GM18519 (cell line): ENCODE results near the gene PEPD.

ENCODE experiments used
- ATAC-seq: cut with Tn5 transposase; IDR thresholded peaks from one replicate; pipeline ENCODE4 v1.9.1; 2021; ENCODE audit warnings: mild to moderate bottlenecking, moderate library complexity; ENCODE audit not compliant: unreplicated experiment, low FRiP score

PEPD gene

DNA sequence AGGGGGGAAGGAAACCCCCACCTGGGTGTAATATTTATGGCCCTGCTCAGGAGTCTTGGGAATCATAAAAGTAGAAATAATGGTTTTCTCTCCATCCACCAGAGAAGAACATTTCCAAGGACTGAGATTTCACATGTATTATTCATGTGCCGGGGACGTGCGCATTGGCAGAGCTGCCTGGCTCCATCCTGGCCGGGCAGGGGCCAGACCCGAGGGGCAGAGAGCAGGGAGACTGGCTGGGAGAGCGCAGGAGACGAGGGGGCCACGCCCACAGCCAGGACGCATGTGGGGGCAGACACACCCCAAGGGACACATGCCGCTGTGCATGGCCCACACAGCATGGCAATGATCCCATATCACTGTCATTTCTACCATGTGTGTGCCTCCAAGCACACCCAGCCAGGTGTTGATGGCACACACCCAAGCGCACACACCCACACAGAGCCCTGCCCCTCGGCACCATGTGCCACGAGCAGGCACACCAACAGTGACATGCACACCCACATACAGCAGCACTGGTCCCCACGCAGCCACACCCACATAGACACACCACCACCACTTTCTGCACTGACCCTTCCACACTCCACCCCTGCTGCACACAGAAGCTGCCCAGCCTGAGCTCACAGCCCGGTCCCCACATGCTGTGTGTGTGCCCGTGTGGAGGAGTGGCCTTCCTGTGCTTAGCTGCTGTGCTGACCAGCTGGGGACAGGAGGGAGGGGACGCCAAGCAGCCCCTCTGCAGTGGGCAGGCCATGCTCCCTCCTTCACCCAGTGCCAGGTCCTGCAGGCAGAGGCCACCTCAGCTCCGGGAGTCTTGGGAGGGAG, 108.8 kb downstream of the PEPD start:
- ATAC-seq, result no peak

DNA sequence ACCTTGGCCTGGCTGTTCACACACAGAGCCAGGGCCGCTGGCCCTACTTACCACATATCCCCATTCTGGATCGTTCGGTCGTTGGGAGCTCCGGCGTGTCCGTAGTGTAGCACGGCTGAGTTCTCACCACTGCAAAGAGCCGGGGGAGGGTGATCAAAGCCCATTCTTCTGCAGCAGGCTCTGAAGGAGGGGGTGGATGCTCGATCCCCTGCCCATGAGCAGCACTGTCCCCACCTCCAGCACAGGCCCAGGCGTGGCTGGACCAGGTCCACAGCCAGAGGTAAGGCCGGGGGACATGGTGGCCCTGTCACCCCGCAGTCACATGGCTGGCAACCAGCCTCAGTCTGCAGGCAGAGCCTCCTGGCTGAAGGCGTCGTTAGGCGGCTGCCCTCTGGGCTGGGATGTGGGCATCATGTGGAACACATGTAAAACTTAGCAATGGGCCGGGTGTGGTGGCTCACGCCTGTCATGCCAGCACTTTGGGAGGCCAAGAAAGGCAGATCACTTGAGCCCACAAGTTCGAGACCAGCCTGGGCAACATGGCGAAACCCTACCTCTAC, 109.9 kb downstream of the PEPD start:
- ATAC-seq, result no peak

DNA sequence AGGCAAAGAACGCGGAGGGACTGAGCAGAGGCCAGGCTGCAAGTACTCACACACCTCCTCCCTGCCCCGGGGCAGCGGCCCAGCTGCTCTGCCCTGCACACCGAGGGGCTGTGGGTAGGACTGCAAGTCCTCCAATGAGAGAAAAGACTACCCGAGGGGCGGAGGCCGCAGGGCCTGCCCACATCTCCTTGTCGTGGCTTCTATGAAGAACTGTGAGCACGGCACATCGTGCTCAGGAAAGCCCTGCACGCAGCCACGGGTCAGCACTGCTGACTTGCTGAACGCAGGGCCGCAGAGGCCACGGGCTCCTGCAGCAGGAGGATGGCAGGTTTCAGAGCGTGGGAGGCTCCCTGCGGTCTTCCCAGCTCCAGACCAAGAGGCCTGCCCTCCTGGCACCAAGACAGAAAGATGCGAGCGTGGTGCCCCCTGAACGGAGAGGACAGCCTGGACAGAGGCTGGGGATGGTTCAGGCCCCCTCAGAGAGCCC, 110.6 kb downstream of the PEPD start:
- ATAC-seq, result no peak

DNA sequence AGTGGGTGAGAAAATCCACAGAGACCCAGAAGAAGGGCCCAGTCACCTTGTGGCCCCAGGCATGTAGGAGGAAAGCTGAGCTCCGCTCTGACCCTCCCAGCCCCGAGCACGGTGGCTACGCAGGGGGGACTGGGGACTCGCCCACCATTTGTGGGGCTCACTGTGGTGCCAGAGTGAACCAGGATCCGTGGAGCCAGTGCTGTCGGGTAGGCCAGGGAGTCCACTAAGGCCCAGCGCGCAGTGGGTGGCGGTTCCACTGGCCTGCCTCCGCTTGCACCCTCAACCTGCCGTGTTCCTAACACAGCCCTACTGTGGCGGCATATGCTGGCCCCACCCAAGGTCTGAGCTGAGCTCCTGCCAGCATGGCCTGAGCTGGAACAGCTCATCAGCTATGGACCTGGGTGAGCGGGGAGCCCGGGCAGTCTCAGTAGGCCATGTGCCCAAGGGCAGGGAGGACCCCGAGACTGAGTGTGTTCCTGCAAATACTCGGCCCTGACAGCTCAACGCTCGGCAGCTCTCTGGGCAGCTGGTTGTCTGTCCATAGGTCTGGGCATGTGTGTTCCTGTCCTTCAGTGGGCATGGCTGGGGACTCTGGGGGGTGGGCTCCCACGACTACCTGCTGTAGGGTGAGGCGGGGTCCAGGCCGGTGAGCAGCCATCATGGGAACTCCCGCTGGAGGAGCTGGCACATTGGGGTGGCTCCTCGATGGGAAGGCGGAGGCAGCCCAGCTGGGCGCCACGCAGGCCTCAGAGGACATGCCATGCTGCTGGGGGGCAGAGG, 111.5 kb downstream of the PEPD start:
- no peak for ATAC-seq

DNA sequence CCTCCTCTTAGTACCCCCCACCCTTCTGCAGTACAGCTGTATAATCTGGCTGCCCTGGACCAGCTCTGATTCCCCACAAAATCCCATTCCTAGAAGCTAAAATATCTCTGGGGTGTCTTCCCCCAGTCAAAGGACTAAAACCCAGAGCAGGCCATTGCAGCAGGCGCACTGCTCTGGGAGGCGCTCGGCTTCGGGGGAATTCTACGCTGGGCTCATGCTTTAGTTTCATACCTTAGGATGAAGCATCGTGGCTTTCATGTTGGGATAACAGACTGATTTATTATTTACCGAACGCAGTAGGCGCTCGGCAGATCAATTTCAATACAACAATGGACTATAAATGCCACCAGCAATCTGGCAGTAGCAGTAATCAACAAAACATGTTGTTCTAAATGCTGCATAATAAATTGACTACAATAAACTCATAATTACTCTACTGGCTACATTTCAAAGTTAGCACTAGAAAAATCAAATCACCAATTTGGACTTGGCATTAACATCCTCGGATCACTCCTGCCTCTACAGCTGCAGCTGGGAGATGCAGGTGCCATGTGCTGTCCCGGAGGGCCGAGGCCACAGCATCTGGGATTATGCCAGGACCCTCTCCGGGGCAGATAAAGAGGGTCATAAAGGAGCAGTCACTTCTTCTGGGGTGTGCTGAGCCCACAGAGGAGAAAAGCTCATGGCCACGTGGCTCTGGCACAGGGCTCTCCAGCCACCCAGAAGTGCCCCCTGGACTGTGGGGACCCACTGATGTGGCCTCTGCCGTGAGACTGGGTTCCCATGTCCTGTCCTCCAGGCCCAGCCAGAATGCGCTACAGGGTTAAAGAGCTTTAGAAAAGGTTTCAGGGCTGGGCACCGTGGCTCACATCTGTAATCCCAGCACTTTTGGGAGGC, 112.8 kb downstream of the PEPD start:
- no peak for ATAC-seq

DNA sequence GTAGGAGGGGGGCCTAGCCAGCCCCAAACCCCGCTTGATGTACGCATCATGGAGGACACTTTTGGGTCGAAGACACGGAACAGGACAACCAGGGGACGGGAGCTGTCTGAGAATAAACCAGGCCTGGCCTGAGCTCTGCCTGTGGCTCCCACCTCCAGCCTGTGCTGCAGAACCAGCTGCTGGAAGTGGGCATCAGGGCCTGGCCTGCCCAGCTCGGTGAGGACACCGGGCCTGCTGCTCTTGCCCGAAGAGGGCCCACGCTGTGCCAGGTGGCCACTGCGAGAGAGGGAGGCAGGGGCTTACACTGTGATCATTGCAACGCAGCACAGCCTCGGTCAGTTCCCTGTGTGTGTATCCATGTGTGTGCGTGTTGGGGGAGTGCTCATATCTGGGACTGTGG, 113.5 kb downstream of the PEPD start:
- ATAC-seq, result no peak

DNA sequence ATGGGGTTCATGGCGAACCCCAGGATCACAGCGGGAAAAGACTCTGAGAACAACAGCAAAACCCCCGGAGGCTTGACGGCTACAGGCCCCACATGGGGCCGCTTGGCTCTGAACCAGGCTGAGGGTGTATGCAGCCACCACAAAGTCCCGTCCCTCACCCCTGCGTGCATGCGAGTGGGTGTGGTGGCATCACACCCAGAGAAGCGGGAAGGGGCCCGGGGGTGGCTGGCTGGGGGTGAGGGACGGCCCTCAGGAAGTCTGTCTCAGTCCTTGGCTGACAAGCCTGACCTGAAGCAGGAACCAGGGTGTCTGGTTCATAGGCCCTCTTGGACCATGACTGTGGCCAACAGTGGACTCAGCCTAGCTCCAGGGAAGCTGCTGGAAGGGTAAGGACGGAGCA, 113.9 kb downstream of the PEPD start:
- ATAC-seq, result no peak

DNA sequence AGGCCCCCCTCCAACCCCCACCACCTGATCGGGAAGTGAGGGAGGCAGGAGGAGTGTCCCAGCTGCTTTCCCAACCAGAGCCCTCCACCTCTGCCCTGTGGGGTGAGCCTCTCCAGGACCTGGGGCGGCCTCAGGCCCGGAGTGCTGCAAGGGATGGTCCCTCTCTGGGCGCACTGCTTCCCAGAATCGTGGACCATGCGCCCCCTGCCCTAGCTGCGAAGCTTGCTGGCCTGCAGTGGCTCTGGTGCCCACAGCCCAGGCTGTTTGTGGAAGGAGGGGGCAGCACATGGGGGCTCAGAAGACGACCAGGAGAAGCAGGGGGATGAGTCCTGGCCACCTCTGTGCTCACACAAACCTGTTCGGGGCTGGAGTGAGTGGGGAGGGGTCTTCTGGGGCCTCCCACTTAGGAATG, 114.4 kb downstream of the PEPD start:
- ATAC-seq, result no peak

DNA sequence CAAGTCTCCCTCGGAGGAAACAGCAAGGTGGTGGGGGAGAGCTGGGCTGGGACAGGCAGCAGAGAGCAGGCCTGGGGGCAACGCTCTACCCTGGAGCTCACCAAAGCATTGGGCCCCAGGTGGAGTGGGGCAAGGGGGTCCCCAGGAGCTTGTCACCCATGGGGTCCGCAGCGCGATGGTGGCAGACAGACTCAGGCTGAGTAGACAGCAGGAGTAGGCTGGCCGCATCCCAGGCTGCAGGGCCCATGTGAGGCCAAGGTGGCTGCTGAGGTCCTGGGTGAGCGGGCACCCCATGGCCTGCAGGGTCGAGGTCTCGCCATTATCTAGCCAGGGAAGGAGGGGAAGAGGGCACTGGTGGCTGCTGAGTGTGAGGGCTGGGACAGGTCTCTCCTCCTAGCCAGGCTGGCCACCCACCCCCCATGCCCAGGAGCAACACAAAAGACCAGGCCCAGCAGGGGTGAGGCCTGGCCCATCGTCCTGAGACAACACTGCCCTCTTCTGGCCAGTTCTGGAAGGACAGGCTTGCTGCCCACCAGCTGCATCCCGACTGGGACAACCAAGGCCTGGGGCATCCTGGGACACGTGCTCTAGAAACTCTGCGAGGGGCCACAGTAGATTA, 115.0 kb downstream of the PEPD start:
- ATAC-seq, result no peak

DNA sequence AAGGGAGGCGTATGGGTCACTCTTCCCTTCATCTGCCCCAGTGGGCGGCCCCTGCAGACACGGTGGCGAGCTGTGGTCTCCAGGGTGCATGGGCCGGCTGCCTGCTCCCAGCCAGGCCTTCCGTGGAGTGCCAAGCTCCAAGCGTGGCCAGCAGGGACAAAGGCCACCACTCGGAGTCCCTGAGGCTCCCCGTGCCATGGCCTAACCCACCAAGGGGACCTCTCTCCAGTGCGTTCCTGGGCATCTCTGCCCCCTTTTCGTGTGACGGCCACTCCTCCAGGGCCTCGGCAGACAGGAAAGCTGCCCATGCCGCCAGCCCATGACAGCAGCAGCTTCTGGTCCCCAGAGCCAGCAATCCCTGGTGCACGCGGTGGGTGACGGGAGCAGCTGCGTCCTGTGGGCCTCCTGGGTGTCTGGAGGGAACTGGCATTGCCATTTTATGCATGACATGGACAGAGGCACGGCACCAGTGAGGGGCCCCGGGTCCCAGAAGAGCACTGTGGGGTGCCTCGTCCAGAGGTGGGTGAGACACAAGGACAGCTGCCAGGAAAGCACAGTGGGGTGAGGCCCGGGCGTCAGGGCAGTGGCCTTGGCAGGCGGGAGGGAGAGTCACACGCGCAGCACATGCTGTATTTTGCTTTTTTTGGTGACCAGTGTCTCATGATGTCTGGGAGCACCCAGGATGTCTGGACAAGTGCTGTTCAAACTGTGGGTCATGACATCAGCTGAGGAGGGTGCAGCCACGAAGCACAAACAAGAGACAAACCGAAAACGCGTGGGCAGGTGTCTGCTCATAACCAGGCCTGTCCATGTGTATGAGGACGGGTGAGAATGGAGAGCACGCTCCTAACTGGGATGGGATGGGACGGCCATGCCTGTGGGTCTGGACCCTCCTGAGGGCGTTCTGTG, 115.8 kb downstream of the PEPD start:
- ATAC-seq, result no peak

DNA sequence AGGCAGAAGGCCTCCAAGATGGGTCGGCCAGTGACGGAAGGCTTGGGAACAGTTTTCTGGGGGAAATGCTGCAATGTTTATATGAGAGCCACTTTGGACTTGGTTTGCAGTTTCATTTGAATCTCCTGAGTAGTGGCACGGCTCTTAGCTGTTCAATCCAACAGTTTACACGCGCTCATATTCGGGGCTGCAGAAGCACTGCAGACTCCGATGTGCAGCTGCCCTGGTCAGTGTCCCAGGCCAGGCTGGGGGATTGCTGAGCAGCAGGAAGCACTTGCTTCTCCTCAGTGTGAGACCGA, 116.4 kb downstream of the PEPD start:
- ATAC-seq, result no peak

DNA sequence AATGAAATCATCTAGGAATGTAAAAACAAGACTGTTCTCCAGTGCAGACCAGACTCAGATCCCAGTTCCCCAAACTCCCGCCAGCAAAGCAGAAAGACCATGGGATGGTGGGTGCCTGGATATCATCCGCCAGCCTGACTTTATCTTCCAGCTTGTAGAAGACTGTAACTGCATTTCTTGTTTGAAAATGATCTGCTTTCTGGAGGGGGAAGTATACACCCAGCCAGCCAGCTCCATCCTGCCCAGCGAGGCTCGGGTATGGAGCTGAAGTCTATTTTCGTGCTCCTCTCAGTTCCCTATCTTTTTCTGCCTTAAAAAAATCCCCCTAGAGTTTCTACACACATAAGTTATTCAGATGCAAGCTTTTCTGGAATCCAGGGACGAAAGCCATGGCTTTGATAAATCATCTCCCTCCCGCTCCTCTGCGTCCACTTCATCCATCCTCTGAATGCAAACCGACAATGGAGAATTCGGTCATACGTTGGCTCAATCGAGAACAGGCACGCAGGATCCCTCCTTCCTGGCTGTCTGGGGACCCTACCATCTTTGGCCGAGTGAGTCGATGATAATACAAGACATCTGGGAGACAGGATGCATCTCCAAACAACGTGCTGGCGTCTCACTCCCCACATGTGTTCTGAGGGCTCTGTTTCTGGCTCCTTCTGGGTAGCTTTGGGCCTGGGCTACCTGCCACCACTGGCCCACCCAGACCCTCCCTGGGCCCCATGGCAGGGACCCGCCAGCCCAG, 116.9 kb downstream of the PEPD start:
- ATAC-seq, result no peak

DNA sequence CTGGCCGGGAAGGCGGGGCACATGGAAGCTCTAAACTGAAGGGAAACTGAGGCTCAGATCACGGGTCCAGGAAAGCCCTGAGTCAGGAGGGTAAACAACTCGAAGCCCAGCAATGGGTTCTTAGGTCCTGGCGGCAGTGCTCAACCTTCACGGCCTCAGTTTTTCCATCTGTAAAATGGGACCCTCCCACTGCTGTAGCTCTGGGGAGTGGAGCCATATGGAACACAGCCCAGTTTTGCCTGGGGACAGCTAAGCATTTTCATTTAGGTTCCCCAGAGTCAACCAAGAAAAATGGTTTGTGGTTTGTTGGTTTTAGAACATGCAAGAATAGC, 117.7 kb downstream of the PEPD start:
- ATAC-seq, result no peak

DNA sequence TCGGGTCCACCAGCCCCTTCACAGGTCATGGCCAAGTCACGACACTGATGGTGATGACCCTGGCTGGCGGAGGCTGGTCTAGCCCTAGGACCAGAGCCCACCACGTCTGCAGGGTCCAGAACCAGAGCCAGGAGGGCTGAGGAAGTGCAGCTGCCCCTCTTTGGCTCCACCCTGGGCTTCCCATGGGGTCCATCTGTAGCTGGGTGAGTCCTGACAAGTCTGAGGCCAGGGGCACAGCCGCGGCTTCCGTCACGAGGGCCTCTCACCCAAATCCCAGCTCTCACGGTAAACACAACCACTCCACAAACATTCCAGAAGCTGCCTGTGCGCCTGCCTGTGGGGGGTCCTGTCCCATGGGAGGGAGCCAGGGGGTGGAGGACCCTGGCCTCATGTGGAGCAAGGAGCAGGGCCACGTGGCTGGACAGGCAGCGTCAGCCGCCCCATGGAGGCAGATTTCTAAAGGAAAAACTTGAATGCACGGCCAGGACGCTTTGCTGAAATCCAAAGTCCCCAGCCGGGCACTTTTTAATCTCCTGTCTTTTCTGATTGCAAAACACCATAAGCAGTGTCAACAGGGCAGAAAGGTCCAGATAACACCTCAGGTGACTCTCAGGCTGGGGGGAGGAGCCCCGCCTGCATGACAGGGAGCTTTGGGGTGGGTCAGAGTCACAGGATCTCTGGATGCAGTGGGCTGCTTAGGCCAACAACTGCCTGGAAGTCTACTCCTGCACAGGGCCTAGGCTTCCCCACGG, 118.2 kb downstream of the PEPD start:
- no peak for ATAC-seq

DNA sequence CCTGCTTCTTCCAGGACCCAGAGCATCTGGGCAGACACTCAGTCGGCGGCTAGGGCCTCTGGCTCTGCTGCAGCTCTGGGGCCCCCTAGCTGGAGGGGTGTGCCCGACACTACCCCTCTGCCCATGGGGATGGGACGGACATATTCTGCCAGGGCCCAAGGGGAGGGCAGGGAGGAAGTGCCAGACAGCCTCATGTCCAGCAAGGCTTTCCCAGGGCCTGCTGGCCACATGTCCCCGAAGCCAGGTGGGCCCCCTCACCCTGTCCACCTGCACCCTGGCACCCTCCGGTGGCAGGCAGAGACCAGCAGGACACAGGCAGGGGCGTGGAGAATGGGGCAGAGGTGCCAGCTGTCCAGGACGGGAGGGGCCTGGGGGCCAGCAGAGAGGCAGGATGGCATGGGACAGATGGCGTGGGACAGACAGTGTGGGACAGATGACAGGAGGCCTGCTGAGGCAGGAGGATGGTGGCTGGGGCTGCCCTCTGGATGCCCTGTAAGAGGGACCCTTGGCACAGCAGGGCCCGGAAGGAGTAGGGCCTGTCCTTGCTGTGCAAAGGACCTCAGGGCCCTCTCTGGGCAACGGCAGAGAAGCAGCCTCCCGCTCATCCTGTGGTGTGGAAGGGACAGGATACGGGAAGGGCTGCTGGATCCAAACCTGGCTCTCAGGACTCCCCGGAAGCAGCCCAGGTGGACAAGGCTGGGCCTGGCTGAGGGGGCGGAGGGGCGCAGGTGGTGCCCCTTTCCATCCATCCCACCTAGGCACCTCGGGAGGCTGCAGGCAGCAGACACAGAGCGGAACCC, 119.0 kb downstream of the PEPD start:
- ATAC-seq, result no peak

DNA sequence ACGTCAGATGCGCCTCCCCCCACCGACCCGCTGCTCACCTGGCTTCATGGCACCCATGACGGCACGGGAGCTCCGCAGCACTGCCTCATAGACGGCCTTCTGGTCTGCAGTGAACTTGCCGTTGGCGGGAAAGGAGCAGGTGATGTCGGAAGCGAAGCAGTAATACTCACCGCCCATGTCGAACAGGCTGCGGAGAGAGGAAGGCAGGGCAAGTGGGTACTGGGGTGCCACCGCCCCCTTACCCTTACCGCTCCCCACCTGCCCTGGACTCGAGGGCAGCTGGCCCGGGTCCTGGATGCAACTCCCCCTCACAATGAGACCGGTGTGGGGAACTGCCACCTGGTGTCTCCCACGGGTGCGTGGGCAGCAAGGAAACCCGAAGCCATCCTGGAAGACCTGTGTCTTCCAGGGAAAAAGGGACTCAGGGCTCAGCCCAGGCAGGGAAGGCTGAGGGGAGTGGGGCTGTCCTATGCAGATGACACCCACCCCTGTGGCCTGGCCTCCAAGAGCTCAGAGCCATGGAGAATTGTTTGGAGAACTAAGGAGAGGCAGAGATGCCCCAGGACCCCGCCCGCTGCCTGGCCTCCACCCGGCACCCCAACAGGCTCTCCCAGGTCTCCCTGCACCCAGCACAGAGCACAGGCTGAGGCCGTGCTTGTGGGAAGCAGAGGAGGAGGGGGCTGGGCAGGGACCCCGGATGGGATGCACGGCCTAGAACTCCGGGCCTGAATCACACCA, 119.7 kb downstream of the PEPD start:
- ATAC-seq, result no peak
